Natural killer cell (primary cell): ENCODE results near the gene LINGO1. TPM values are rescaled to one million over a fixed set of nuclear protein-coding genes. Genes with fewer than 3 reads are reported as not detected.

Experiments
- ATAC-seq, 3 donors: fragments of 150-1000 bp in 2 of 3; fragments of 200-7000 bp in 1 of 3; cut with Tn5 transposase; 1 replicate in 1 of 3; 2 replicates in 2 of 3; pipeline ENCODE4 v1.10.0; 2021; ENCODE audit warnings: mild to moderate bottlenecking in 2 of 3, moderate library complexity in 2 of 3
- DNase-seq, 2 donors: peaks; one replicate each; pipeline versions ENCODE4 v3.0.0 to v3.0.0-alpha.2; 2013 to 2021; ENCODE audit warnings: mixed read lengths in 1 of 2
- H3K27ac ChIP-seq: one replicate; pipeline ENCODE4 v1.5.1; 2013; ENCODE audit warnings: mild to moderate bottlenecking, low read length
- H3K27me3 ChIP-seq: one replicate; pipeline ENCODE4 v1.6.1; 2013; ENCODE audit warnings: low read length; ENCODE audit not compliant: control insufficient read depth, insufficient read depth
- H3K36me3 ChIP-seq: one replicate; pipeline ENCODE4 v1.6.1; 2013; ENCODE audit warnings: low read length; ENCODE audit not compliant: control insufficient read depth, insufficient read depth
- H3K4me1 ChIP-seq: one replicate; pipeline ENCODE4 v1.6.1; 2013; ENCODE audit warnings: low read length; ENCODE audit not compliant: control insufficient read depth, insufficient read depth
- H3K4me3 ChIP-seq: one replicate; pipeline ENCODE4 v1.5.1; 2013; ENCODE audit warnings: low read length
- H3K9me3 ChIP-seq: one replicate; pipeline ENCODE4 v1.6.1; 2013; ENCODE audit warnings: low read length; ENCODE audit not compliant: control insufficient read depth, insufficient read depth
- H3K27ac Mint-ChIP-seq, 2 donors: one replicate each; pipeline ENCODE4 v1.8.0; 2022; ENCODE audit warnings: mild to moderate bottlenecking in 2 of 2, mixed read lengths in 2 of 2, moderate library complexity in 1 of 2
- H3K27me3 Mint-ChIP-seq, 2 donors: one replicate each; pipeline ENCODE4 v1.8.0; 2022; ENCODE audit warnings: low read depth in 2 of 2, mixed read lengths in 2 of 2
- H3K36me3 Mint-ChIP-seq: one replicate; pipeline ENCODE4 v1.8.0; 2022; ENCODE audit warnings: mixed read lengths
- H3K4me1 Mint-ChIP-seq, 2 donors: one replicate each; pipeline ENCODE4 v1.8.0; 2022; ENCODE audit warnings: mixed read lengths in 2 of 2
- H3K4me3 Mint-ChIP-seq: one replicate; pipeline ENCODE4 v1.8.0; 2022; ENCODE audit warnings: mild to moderate bottlenecking, moderate library complexity, mixed read lengths
- H3K9me3 Mint-ChIP-seq, 2 donors: one replicate each; pipeline ENCODE4 v1.8.0; 2022; ENCODE audit warnings: mixed read lengths in 2 of 2
- WGBS: methylation state at CpG from one replicate; pipeline ENCODE4 v1.1.7; 2013; ENCODE audit warnings: missing lambda C conversion rate; ENCODE audit not compliant: insufficient coverage; 5-methylcytosine and 5-hydroxymethylcytosine counted together
- intact Hi-C: fragments of 100-400 bp; cut with micrococcal nuclease; formaldehyde crosslinking; loops from one replicate; pipeline ENCODE4 v1.14.2; 2022
- total RNA-seq, 4 donors: library from RNA; stranded (reverse); fragments of 120-200 nt in 1 of 4; gene quantifications; one replicate each; pipeline versions ENCODE4 v1.2.3 to v1.2.4, GENCODE V29; 2013 to 2022
- TF ChIP-seq, protein P1 (sequence below): fragments of 200-600 bp; IDR thresholded peaks from one replicate; pipeline ENCODE4 v1.8.0; 2022; ENCODE audit warnings: antibody characterized with exemption

Gene LINGO1, protein sequence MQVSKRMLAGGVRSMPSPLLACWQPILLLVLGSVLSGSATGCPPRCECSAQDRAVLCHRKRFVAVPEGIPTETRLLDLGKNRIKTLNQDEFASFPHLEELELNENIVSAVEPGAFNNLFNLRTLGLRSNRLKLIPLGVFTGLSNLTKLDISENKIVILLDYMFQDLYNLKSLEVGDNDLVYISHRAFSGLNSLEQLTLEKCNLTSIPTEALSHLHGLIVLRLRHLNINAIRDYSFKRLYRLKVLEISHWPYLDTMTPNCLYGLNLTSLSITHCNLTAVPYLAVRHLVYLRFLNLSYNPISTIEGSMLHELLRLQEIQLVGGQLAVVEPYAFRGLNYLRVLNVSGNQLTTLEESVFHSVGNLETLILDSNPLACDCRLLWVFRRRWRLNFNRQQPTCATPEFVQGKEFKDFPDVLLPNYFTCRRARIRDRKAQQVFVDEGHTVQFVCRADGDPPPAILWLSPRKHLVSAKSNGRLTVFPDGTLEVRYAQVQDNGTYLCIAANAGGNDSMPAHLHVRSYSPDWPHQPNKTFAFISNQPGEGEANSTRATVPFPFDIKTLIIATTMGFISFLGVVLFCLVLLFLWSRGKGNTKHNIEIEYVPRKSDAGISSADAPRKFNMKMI
- total RNA-seq = not detected
- not detected for total RNA-seq (2013)

DNA sequence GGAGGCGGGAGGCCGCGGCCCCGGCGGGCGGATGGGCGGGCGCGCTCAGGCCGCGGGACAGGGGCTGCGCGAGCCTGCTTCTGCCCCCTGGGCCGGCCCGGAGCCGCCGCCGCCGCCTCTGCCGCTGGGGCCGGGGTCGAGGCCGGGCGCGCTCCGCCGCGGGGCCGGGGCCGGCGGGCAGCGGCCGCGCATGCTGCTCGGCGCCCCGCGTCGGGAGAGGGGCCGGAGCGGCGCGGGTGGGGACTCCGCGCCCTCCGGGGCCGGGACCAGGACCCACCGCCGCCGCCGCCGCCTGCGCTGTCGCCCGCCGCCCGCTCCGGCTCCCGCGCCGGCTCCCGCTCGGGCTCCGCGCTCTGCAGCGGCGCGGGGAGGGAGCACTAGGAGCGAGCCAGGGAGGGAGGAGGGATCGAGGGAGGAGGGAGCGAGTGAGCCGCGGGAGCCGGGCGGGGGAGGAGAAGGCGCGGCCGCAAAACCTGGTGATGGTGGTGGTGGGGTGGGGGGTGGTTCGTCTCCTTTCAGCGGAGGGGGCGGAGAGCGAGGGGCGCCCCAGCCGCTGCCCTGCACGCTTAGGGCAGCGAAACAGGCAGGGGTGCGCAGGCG is at the start of gene LINGO1:
LINGO1 (minus strand) TSS at position 379 of the 600 bp plus-strand sequence. CDS start 597 bp downstream, outside the sequence.
- H3K4me3 ChIP-seq = peak within 1 kb of the TSS; percentile 41
- intact Hi-C loops = no loop called here
- H3K9me3 ChIP-seq = no peaks in the 10 kb centered on the region
- peaks cover 34% of the 10 kb centered on the region for H3K27me3 ChIP-seq
- WGBS = under 1% methylated on average over 88 of the region's 88 CpGs
- TF ChIP-seq, protein P1, sequence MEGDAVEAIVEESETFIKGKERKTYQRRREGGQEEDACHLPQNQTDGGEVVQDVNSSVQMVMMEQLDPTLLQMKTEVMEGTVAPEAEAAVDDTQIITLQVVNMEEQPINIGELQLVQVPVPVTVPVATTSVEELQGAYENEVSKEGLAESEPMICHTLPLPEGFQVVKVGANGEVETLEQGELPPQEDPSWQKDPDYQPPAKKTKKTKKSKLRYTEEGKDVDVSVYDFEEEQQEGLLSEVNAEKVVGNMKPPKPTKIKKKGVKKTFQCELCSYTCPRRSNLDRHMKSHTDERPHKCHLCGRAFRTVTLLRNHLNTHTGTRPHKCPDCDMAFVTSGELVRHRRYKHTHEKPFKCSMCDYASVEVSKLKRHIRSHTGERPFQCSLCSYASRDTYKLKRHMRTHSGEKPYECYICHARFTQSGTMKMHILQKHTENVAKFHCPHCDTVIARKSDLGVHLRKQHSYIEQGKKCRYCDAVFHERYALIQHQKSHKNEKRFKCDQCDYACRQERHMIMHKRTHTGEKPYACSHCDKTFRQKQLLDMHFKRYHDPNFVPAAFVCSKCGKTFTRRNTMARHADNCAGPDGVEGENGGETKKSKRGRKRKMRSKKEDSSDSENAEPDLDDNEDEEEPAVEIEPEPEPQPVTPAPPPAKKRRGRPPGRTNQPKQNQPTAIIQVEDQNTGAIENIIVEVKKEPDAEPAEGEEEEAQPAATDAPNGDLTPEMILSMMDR = no peak
- no peaks in the 10 kb centered on the region for H3K36me3 ChIP-seq
- no peak within 1 kb of the TSS for H3K27ac ChIP-seq
- Mint-ChIP-seq H3K4me1 (peaks cover 10 to 14% of the 10 kb centered on the region in 2 donors), H3K27ac (no peak within 1 kb of the TSS), H3K4me3 (peak within 1 kb of the TSS; percentile 82), H3K9me3 (no peaks in the 10 kb centered on the region), H3K36me3 (no peaks in the 10 kb centered on the region), H3K27me3 (peaks cover 50% of the 10 kb centered on the region in 2 donors)
- DNase-seq (no peak), ATAC-seq (peak in 1 of 3 donors; percentile 2)
- peaks cover 20% of the 10 kb centered on the region for H3K4me1 ChIP-seq

DNA sequence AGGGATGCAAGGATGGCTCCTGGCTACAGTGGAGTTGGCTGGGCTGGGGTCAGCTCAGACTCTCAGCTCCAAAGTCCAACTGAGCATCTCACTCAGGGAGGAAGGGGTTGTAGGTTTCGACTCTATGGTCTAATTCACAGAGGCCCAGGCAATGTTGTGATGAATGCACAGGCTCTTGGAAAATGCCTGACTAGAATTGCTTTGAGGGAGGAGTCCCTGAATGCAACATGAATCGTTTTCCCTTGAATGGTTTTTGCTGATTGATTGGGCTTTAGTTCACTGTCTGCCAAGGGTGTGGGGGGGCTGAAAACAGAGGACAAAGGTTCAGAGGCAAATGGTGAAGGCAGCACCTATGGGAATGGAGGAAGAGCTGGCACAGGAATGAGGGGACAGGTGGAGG is 48.6 kb upstream of the LINGO1 start:
- 55% methylated on average over 2 of the region's 2 CpGs for WGBS
- H3K36me3 Mint-ChIP-seq = no peaks in the 10 kb centered on the region
- H3K27me3 Mint-ChIP-seq = peaks cover 21% of the 10 kb centered on the region in 2 donors
- H3K27ac Mint-ChIP-seq = no peak overlapping the region
- no peaks in the 10 kb centered on the region for H3K4me1 Mint-ChIP-seq
- no peak overlapping the region for H3K4me3 Mint-ChIP-seq
- ATAC-seq (no peak), DNase-seq (no peak)
- H3K27ac ChIP-seq = no peak overlapping the region
- no peaks in the 10 kb centered on the region for H3K9me3 Mint-ChIP-seq
- TF ChIP-seq, protein P1 = no peak
- no peak overlapping the region for H3K4me3 ChIP-seq
- intact Hi-C loops = no loop called here
- H3K27me3 ChIP-seq = no peaks in the 10 kb centered on the region
- no peaks in the 10 kb centered on the region for H3K9me3 ChIP-seq
- H3K4me1 ChIP-seq = no peaks in the 10 kb centered on the region
- no peaks in the 10 kb centered on the region for H3K36me3 ChIP-seq

DNA sequence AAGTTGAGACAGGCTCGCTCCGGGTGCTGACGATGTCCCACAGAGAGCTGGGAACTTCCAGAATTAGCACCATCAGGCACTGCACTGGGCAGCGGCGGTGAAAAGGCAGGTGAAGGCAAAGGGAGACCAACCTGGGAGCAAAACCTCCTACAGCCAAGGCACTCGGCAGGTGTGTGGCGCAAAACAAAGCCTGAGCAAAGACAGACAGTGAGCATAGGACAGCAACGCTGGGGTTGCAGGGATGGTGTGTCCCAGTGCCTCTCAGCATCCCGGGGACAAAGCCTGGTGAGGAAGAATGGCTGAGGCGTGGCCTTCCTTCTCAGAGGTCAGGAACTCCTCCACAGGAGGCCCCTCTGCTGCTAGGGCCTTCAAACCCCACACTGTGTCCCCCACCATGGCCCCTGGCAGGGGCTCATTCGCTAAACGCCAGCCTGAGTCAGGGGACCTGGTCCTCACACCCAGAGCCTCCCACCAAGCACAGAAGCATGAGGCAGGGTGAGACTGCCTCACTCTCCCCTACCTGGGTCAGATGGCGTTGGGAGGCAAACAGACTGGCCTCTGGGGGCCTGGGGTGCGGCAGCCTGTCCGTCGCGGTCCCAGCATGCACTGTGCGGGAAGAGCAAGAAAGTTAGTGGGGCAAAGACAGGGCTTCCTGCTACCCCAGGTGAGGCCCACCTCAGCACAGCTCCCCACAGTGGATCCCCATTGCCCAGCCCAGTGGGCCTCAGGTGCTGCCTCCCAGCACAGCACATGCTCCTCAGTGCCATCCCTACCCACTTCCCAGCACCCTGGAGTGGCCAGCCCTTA is 44.1 kb upstream of the LINGO1 start:
- H3K9me3 Mint-ChIP-seq = no peaks in the 10 kb centered on the region
- intact Hi-C loops = no loop called here
- H3K27me3 ChIP-seq = no peaks in the 10 kb centered on the region
- no peaks in the 10 kb centered on the region for H3K9me3 ChIP-seq
- H3K4me3 ChIP-seq = no peak overlapping the region
- H3K36me3 ChIP-seq = no peaks in the 10 kb centered on the region
- no peaks in the 10 kb centered on the region for H3K4me1 ChIP-seq
- no peak overlapping the region for H3K27ac Mint-ChIP-seq
- ATAC-seq (no peak), DNase-seq (no peak)
- 84% methylated on average over 18 of the region's 18 CpGs for WGBS
- peaks cover 7 to 11% of the 10 kb centered on the region in 2 donors for H3K27me3 Mint-ChIP-seq
- no peaks in the 10 kb centered on the region for H3K4me1 Mint-ChIP-seq
- H3K27ac ChIP-seq = no peak overlapping the region
- no peaks in the 10 kb centered on the region for H3K36me3 Mint-ChIP-seq
- TF ChIP-seq, protein P1 = no peak
- H3K4me3 Mint-ChIP-seq = no peak overlapping the region
